GM21717 (cell line): ENCODE data around the gene JADE2.

ENCODE experiments used
- ATAC-seq: cut with Tn5 transposase; IDR thresholded peaks from one replicate; pipeline ENCODE4 v1.9.1; 2021; ENCODE audit warnings: mild to moderate bottlenecking, moderate library complexity; ENCODE audit not compliant: unreplicated experiment

JADE2 gene

GRCh38 chr5:134568337-134568700 is 42.8 kb downstream of the JADE2 start:
- ATAC-seq, result no peak

- ATAC-seq, result no peak
These were observed 43.6 kb downstream of the JADE2 start for GRCh38 chr5:134568761-134569695.

GRCh38 chr5:134569758-134570364 is 44.4 kb downstream of the JADE2 start:
- no peak for ATAC-seq

GRCh38 chr5:134570365-134570758 is 44.9 kb downstream of the JADE2 start:
- no peak for ATAC-seq

- no peak for ATAC-seq
These were observed 45.4 kb downstream of the JADE2 start for GRCh38 chr5:134570886-134571285.

- ATAC-seq, result no peak
These were observed 46.4 kb downstream of the JADE2 start for GRCh38 chr5:134571693-134572405.

GRCh38 chr5:134572811-134573210 is 47.3 kb downstream of the JADE2 start:
- no peak for ATAC-seq

GRCh38 chr5:134574521-134574920 is 49.1 kb downstream of the JADE2 start:
- no peak for ATAC-seq

- ATAC-seq, result no peak
These were observed 49.8 kb downstream of the JADE2 start for GRCh38 chr5:134575316-134575715.

GRCh38 chr5:134576386-134577021 is 51.0 kb downstream of the JADE2 start:
- no peak for ATAC-seq

- ATAC-seq, result no peak
These were observed 51.7 kb downstream of the JADE2 start for GRCh38 chr5:134577022-134577795.

- ATAC-seq, result no peak
These were observed 52.5 kb downstream of the JADE2 start for GRCh38 chr5:134577796-134578577.

- no peak for ATAC-seq
These were observed 53.3 kb downstream of the JADE2 start for GRCh38 chr5:134578578-134579283.

- ATAC-seq, result no peak
These were observed 53.9 kb downstream of the JADE2 start for GRCh38 chr5:134579284-134579771.

GRCh38 chr5:134580001-134580460 is 54.6 kb downstream of the JADE2 start:
- ATAC-seq, result no peak

GRCh38 chr5:134581241-134581981 is 55.9 kb downstream of the JADE2 start:
- ATAC-seq, result no peak

GRCh38 chr5:134582281-134582680 is 56.8 kb downstream of the JADE2 start:
- ATAC-seq, result no peak

GRCh38 chr5:134582941-134583340 is 57.5 kb downstream of the JADE2 start:
- ATAC-seq, result no peak
